Activated CD8-positive, alpha-beta memory T cell treated with anti-CD3 and anti-CD28 coated beads, Interleukin-2, amount 50 U/mL, for 4 hours (primary cell): ENCODE measurements around the gene PHAX.
"Not testable (repeated sequence)": the region's sequence is repeated elsewhere in the genome, so short reads cannot be mapped to it uniquely, and the experiment has no call there.

Source experiments
- DNase-seq: peaks from one replicate; pipeline ENCODE4 v3.0.0-alpha.2; 2020

PHAX gene

DNA sequence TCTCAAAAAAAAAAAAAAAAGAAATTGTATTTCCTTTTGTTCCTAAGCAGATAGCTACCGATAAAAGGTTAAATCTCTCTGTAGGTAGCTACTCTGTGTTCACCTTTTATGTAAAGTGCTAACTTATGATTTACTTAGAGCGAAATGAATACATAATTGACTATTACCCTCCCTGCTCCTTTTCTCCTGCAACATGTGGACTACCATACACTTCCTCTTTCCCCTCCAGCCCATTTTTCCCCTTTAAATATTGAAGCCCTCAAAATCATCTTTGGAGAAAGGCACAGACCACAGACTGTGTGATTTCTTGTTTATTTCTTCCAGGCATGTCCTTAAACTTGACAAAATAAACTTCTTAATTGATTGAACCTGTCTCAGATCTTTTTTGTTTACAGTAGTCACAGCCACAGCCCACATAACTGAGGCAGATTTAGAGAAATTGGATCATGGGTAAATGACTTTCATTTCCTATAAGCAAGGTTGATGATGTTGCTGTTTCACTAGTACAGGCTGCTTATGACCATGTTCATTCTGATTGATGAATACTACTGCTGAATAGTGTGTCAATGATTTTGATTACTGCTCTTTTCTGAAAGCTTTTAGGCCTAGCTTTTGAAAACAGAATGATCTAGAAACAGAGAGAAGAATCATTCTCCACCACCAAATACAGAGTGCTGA is 59.2 kb downstream of the PHAX start:
- DNase-seq, result no peak

DNA sequence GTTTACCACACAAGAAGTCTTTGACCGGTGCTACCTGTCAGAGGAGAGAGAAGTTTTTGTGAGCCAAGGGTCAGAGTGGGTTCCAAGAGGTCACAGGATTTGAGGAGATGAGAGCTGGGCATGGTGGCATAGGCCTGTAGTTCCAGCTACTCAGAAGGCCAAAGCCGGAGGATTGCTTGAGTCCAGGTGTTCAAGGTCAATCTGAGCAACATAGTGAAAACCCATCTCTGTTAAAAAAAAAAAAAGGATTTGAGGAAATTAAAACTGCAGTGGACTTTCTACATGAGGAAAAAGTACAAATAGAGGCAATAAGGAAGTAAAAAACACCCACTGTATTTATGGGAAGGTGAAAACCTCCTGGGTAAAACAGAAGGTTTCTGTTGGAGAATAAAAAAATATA is 63.8 kb downstream of the PHAX start:
- no peak for DNase-seq

DNA sequence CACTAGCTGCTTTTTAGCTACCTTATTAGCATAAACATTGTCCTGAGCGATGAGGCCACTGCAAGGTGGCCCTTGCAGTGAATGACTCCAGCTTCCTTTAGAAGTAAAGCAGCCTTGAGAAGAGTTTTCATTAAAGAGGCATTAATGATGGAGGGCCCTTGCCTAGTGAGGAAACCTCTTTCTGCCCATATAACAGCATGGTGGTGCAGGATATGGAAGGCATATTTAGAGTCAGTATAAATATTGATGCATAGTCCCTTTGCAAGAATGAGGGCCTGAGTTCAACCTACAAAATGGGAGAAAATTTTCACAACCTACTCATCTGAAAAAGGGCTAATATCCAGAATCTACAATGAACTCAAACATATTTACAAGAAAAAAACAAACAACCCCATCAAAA is 69.4 kb downstream of the PHAX start:
- not testable (repeated sequence) for DNase-seq

DNA sequence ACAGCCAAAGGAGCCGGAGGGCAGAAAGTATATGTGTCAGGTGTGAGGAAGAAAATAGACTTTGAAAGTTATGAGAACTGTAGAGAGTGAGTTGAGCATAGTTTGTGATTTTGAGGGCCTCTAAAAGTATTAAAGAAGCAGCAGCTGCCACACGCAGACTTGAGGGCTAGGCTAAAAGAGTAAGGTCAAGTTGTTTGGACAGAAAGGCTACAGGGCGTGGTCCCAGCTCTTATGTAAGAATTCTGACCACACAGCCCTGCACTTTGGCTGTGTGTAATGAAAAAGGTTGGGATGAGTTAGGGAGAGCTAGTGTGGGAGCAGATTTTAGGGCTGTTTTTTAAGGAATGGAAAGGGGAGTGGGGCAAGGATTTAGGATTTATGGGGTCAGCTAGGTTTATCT is 70.9 kb downstream of the PHAX start:
- not testable (repeated sequence) for DNase-seq

DNA sequence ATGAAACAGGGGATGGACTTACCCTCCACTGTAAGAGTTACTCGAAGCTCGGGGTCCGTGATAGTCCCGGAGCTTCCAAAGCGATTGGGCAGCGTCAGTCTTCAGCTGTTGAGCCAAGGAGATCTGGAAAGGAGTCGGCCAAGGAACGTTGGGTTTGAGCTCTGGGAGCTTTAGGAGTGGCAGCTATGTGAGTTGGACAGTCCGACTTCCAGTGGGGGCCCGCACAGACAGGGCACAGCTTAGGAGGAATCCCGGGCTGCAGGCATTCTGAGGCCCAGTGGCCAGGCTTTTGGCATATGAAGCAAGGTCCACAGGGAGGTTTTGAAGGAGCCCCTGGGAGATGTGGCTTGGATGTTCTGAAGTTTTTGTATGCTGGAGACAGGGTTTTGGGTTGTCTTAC is 72.7 kb downstream of the PHAX start:
- no peak for DNase-seq

DNA sequence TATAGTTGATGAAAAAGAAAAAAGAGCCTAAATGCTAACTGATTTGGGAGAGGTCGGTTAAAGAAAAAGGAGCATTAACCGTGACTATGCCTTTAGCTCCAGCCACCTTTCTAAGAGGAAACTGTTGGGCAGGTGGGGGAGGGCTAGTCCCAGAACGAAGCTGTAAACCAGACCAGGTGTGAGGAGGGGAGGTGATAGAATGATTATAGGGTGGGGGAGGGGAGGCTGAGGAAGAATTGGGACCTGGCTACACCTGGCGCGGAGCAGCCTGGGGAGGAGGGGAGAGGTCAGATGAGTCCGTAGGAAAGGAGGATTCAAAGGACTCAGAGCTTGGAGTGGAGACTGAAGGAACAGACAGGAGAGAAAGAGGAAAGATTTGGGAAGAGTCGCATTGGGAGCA is 73.4 kb downstream of the PHAX start:
- no peak for DNase-seq

DNA sequence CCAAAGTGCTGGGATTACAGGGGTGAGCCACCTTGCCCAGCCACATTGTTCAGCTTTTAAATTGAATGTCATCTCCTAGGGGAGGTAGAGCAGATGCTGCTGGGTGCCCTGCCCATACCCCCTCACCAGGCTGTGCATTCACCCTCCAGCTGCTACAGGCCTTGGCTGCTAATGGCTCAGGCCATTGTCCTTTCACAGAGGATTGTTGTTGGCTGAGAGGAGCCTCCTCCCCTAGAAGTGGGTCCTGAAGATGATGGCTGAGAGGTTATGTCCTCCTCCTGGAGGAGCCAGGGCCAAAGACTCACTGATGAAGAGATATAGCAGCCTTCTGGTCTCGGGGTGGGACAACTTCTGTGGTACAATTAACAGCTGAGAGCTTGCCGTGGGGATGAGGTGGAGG is 74.6 kb downstream of the PHAX start:
- DNase-seq, result no peak

DNA sequence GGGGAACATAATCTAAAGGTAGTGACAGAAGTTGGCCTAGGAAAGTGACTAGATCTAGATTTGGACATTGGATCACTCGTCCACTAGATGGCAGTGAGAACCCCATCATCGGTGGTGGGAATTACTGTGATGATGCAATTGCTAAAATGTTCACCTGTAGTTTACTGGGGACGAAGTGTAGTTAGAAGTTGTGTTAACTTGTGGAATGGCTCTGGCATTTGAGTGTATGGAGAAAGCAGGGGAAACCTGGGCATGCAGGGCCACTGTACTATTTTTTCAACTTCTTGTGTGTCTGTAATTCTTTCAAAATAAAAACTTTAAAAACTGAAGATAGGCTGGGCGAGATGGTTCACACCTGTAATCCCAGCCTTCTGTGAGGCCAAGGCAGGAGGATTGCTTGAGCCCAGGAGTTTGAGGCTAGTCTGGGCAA is 75.5 kb downstream of the PHAX start:
- peak; percentile 65 for DNase-seq
